ENCODE results near the gene PTHLH.

Gene PTHLH

DNA sequence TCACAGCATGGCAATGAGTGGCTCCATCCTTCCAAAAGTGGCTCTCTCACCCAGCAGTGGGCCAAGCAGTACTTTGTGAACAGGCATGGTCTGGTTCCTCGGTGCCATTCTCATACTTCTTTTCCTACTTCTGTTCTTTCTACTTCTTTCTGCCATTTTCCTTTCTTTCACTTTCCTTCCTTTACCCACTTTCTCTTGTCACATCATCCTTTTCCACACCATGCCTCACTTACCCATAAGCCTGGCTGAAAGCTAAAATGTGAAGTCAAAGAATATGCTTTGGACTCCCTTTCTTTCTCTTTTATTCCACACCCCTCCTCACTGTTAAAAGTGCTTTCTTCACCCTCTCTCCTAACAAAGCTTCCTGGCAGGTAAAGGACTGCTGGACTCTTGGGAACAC lies 57.0 kb downstream of the PTHLH start:
- Histone ChIP-seq H3K27me3 (ENCODE audit: control insufficient read depth, insufficient read depth, low read length) (no peaks in the 10 kb centered on the region), H3K36me3 (ENCODE audit: control insufficient read depth, insufficient read depth, low read length) (no peaks in the 10 kb centered on the region), H3K4me3 (ENCODE audit: low read depth, low read length) (no peak overlapping the region), H3K79me2 (no peaks in the 10 kb centered on the region), H3K4me2 (ENCODE audit: low read length) (no peak overlapping the region), H2AFZ (no peak overlapping the region), H3K9ac (no peak overlapping the region), H3K9me3 (ENCODE audit: control insufficient read depth, low read length) (no peaks in the 10 kb centered on the region), H3K27ac (no peak overlapping the region), H3K4me1 (no peaks in the 10 kb centered on the region)
- TF ChIP-seq, protein P1, sequence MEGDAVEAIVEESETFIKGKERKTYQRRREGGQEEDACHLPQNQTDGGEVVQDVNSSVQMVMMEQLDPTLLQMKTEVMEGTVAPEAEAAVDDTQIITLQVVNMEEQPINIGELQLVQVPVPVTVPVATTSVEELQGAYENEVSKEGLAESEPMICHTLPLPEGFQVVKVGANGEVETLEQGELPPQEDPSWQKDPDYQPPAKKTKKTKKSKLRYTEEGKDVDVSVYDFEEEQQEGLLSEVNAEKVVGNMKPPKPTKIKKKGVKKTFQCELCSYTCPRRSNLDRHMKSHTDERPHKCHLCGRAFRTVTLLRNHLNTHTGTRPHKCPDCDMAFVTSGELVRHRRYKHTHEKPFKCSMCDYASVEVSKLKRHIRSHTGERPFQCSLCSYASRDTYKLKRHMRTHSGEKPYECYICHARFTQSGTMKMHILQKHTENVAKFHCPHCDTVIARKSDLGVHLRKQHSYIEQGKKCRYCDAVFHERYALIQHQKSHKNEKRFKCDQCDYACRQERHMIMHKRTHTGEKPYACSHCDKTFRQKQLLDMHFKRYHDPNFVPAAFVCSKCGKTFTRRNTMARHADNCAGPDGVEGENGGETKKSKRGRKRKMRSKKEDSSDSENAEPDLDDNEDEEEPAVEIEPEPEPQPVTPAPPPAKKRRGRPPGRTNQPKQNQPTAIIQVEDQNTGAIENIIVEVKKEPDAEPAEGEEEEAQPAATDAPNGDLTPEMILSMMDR (IDR thresholded peaks at IDR 0.05) = no peak

DNA sequence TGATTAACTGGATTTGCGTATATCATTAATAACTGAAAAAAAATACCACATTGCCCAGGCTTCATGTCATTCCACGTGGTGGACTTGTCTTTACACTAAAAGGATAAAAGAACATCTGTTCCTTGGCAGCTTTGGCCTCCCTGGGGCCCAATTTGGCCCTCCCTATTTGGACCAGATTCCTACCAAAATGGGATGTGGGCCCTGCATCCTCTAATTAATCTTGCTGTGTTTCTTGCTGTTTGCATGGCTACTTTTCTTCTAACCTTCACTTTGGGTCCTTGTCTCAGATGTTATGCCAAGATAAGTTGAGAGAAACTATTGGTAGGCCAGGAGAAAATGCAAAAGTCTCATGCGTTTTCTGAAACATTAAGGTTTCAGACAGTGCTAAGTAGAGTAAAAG lies 57.5 kb downstream of the PTHLH start:
- H3K4me1 ChIP-seq = no peaks in the 10 kb centered on the region
- H3K27ac ChIP-seq = no peak overlapping the region
- H2AFZ ChIP-seq = no peak overlapping the region
- H3K27me3 ChIP-seq (ENCODE audit: control insufficient read depth, insufficient read depth, low read length) = no peaks in the 10 kb centered on the region
- TF ChIP-seq, protein P1 (IDR thresholded peaks at IDR 0.05) = no peak
- no peak overlapping the region for H3K4me2 ChIP-seq (ENCODE audit: low read length)
- no peak overlapping the region for H3K9ac ChIP-seq
- H3K79me2 ChIP-seq = no peaks in the 10 kb centered on the region
- H3K36me3 ChIP-seq (ENCODE audit: control insufficient read depth, insufficient read depth, low read length) = no peaks in the 10 kb centered on the region
- no peak overlapping the region for H3K4me3 ChIP-seq (ENCODE audit: low read depth, low read length)
- no peaks in the 10 kb centered on the region for H3K9me3 ChIP-seq (ENCODE audit: control insufficient read depth, low read length)

DNA sequence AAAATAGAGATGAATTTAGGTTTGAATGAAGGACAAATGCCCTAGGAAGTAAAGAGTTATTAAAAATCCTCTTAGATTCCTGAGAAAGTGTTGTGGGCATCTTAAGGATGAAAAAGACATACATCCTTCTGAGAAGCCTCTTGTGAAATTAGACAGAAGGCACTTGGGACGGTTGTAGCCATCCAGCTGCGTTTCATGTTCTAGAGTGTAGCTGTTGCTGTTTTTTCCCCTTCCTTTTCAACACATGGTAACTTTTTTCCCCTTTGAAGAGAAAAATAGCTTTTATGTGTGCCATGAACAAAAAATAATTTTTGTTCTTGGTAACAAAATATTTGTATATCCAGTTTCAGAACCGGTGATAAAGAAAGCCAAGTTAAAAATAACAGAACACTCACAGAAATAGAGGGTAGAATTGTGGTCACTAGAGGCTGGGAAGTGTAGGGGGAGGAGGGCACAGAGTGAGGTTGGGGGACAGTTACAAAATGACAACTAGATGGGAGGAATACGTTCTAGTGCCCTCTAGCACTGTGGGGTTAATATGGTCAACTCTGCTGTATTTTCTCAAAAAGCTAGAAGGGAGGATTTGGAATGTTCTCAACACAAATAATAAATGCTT lies 58.4 kb downstream of the PTHLH start:
- Histone ChIP-seq H3K4me2 (ENCODE audit: low read length) (no peak overlapping the region), H3K36me3 (ENCODE audit: control insufficient read depth, insufficient read depth, low read length) (no peaks in the 10 kb centered on the region), H3K4me3 (ENCODE audit: low read depth, low read length) (no peak overlapping the region), H3K9ac (no peak overlapping the region), H3K79me2 (no peaks in the 10 kb centered on the region), H3K4me1 (no peaks in the 10 kb centered on the region), H3K27me3 (ENCODE audit: control insufficient read depth, insufficient read depth, low read length) (no peaks in the 10 kb centered on the region), H2AFZ (no peak overlapping the region), H3K27ac (no peak overlapping the region), H3K9me3 (ENCODE audit: control insufficient read depth, low read length) (no peaks in the 10 kb centered on the region)
- TF ChIP-seq, protein P1 (IDR thresholded peaks at IDR 0.05) = no peak

DNA sequence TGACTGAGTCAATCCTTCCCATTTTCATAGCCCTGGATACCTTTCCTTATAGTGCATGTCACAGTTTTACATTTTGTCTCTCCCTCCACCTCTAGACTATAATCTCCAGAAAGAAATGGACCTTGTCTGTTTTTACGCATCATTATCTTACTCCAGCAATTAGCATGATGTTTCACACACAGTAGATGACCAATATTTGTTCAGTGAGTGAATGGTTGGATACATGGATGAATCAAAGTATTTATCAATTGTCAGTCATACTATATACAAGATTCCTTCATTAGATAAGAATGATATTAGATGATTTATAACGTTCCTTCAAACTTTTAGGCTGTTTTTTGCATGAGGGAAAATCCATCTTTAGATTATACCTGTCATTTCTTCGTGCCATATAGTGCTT lies 61.1 kb downstream of the PTHLH start:
- H3K4me2 ChIP-seq (ENCODE audit: low read length) = no peak overlapping the region
- no peak overlapping the region for H3K27ac ChIP-seq
- no peaks in the 10 kb centered on the region for H3K4me1 ChIP-seq
- no peak overlapping the region for H3K4me3 ChIP-seq (ENCODE audit: low read depth, low read length)
- TF ChIP-seq, protein P1 (IDR thresholded peaks at IDR 0.05) = no peak
- H3K79me2 ChIP-seq = no peaks in the 10 kb centered on the region
- no peaks in the 10 kb centered on the region for H3K36me3 ChIP-seq (ENCODE audit: control insufficient read depth, insufficient read depth, low read length)
- no peaks in the 10 kb centered on the region for H3K27me3 ChIP-seq (ENCODE audit: control insufficient read depth, insufficient read depth, low read length)
- H3K9ac ChIP-seq = no peak overlapping the region
- H2AFZ ChIP-seq = no peak overlapping the region
- H3K9me3 ChIP-seq (ENCODE audit: control insufficient read depth, low read length) = no peaks in the 10 kb centered on the region

All from parathyroid adenoma (tissue), 2 donors.